AG10803 (cell line): ENCODE measurements around the gene RADX.

ENCODE experiments used
- DNase-seq: peaks from one replicate; pipeline ENCODE4 v3.0.0; 2010; ENCODE audit warnings: low read depth
- H3K4me3 ChIP-seq: 2 replicates; pipeline ENCODE4 v1.5.1; 2011; ENCODE audit warnings: mild to moderate bottlenecking, low read length, control low read depth
- CTCF ChIP-seq: conservative IDR thresholded peaks from 2 replicates; pipeline ENCODE4 v1.5.1; 2011; ENCODE audit warnings: mild to moderate bottlenecking, low read length, control low read depth, inconsistent platforms

The RADX gene

GRCh38 chrX:106680716-106681115, 68.9 kb downstream of the RADX start:
- DNase-seq = no peak
- no peak for TF ChIP-seq CTCF
- no peak overlapping the region for H3K4me3 ChIP-seq

- DNase-seq = no peak
- no peak for TF ChIP-seq CTCF
- H3K4me3 ChIP-seq = no peak overlapping the region
Measured at GRCh38 chrX:106684207-106684606, 72.4 kb downstream of the RADX start.

GRCh38 chrX:106692425-106693065, 80.8 kb downstream of the RADX start:
- DNase-seq = no peak
- H3K4me3 ChIP-seq = no peak overlapping the region
- no peak for TF ChIP-seq CTCF

GRCh38 chrX:106696502-106696901, 84.7 kb downstream of the RADX start:
- DNase-seq = no peak
- no peak for TF ChIP-seq CTCF
- H3K4me3 ChIP-seq = no peak overlapping the region

- no peak overlapping the region for H3K4me3 ChIP-seq
- no peak for TF ChIP-seq CTCF
- peak; percentile 21 for DNase-seq
Measured at GRCh38 chrX:106698693-106699092, 86.9 kb downstream of the RADX start.

GRCh38 chrX:106702636-106703035, 90.9 kb downstream of the RADX start:
- no peak overlapping the region for H3K4me3 ChIP-seq
- no peak for DNase-seq
- TF ChIP-seq CTCF = no peak

GRCh38 chrX:106706466-106706865, 94.7 kb downstream of the RADX start:
- no peak for DNase-seq
- TF ChIP-seq CTCF = no peak
- H3K4me3 ChIP-seq = no peak overlapping the region
